Stimulated activated CD4-positive, alpha-beta T cell treated with anti-CD3 and anti-CD28 coated beads, TNF-alpha, amount 100 ng/mL, for 1 hour (primary cell): ENCODE measurements around the gene MTNR1A.

ENCODE experiments used
- DNase-seq, 3 donors: peaks; one replicate each; pipeline ENCODE4 v3.0.0-alpha.2; 2020; ENCODE audit warnings: low read depth in 3 of 3, low spot score in 1 of 3

The MTNR1A gene

DNA sequence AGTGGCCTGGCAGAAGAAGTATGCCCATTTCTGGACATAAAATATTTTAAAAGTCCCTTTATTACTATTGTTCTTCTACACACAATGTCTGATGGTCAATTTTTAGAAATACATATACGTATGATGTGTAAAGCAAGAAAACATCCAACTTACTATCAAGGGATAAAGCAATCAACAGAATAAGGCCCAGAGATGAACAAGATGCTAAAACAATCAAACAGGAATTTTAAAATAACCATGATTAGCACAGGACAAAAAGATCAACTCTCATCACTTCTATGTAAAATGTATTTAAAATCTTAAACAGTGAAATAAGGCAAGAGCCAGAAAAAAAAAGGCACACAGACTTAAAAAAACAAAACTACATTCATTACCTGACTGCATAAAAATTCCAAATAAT lies 60.9 kb downstream of the MTNR1A start:
- DNase-seq: no peak

DNA sequence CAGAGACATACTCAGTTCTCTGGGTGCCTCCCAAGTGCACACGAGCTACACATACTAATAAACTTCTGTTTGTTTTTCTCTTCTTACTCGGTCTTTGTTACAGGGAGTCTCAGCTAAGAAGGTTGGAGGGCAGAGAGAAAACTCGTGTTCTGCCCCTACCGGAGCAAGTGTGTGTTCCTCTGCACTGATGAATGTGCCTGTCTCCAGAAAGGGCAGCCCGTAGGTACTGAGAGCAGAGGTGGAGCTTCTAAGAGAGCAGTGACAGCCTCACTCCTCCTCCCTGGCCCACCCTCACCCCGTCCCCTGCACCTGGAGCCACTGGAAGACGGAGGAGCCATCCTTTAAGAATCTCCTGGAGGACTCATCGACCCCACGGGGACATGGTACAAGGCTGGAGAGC lies 67.6 kb downstream of the MTNR1A start:
- no peak for DNase-seq

DNA sequence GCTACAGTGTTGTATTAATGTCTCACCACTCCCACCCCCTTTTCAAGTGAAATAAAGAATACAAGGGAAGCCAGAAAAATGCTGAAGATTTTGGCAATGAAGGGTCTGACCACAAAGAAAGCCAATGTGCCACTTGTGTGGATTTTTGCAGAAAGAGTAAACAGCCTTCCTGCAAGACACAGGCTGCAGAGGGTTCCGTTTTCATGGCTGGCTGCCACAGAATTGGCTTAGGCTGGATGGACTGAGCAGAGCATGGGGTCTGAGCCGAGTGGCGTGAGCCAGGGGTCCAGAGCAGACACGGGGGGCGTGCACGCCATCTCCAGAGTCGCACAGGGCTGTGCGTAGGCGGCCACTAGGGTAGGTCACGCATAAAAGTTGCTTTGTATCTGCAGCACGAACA lies 69.2 kb downstream of the MTNR1A start:
- DNase-seq: no peak

DNA sequence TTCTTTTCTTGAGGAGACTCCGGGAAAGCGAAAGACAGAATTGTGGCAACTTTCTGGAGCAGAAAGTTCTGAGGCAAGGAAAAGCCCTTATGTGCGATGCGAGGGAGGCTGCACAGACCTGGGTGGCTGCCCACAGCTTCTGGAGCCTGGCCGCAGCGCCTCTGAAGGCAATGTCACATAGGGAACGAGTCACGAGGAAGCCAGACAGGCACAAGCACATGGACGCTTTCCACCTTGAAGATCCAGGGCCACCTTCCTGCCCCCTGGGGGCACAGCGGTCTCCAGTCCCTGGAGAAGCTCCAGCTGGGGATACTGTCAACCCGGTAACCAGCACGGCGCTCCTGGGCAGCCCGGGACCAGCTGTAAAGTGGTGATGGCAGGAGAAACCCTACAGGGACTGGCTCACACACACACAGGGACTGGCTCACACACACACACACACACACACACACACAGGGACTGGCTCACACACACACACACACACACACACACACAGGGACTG lies 69.8 kb downstream of the MTNR1A start:
- no peak for DNase-seq

DNA sequence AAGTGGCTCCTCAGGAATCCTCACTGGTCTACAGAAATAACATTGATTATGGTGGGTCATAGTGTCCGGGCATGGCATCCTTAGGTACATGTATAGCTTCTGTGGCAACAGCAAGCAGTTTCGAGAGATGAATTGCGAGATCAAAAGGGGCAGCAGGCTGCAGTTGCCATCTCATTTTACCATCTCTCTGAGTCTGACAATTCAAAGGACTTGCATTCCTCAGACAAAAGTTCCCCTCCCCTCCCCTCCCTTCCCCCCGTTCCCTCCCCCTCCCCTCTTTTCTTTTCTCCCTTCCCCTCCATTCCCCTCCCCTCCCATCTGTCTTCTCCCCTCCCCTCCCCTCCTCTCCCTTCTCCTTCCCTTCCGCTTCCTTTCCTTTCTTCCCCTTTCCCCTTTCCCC lies 70.2 kb downstream of the MTNR1A start:
- no peak for DNase-seq

DNA sequence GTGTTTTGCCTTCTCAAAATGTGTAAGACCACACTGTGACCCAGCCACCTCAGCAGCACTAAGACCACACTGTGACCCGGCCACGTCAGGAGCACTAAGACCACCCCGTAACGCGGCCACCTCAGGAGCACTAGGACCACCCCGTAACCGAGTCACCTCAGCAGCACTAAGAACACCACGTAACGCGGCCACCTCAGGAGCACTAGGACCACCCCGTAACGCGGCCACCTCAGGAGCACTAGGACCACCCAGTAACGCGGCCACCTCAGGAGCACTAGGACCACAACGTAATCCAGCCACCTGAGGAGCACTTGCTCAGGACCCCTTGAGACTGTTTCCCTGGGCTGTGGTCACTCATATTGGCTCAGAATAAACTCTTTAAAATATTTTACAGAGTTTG lies 71.7 kb downstream of the MTNR1A start:
- no peak for DNase-seq
